GM18508 (cell line): ENCODE results near the gene ABLIM2.

Experiments
- ATAC-seq: cut with Tn5 transposase; IDR thresholded peaks from one replicate; pipeline ENCODE4 v1.9.1; 2021; ENCODE audit warnings: moderate number of reproducible peaks; ENCODE audit not compliant: insufficient read depth, unreplicated experiment

ABLIM2 gene

GRCh38 chr4:8038719-8039251 is 119.8 kb downstream of the ABLIM2 start:
- ATAC-seq = no peak

- ATAC-seq = no peak
These were observed 120.5 kb downstream of the ABLIM2 start for GRCh38 chr4:8038083-8038482.

GRCh38 chr4:8037150-8037769 is 121.4 kb downstream of the ABLIM2 start:
- ATAC-seq = no peak

- no peak for ATAC-seq
These were observed 123.2 kb downstream of the ABLIM2 start for GRCh38 chr4:8035371-8035780.

- no peak for ATAC-seq
These were observed 124.6 kb downstream of the ABLIM2 start for GRCh38 chr4:8033829-8034528.

- ATAC-seq = no peak
These were observed 125.4 kb downstream of the ABLIM2 start for GRCh38 chr4:8033067-8033755.

- ATAC-seq = no peak
These were observed 126.2 kb downstream of the ABLIM2 start for GRCh38 chr4:8032381-8032780.

GRCh38 chr4:8030121-8030781 is 128.4 kb downstream of the ABLIM2 start:
- ATAC-seq = no peak

GRCh38 chr4:8029689-8030088 is 128.9 kb downstream of the ABLIM2 start:
- no peak for ATAC-seq

GRCh38 chr4:8028884-8029568 is 129.6 kb downstream of the ABLIM2 start:
- ATAC-seq = no peak

- ATAC-seq = no peak
These were observed 130.2 kb downstream of the ABLIM2 start for GRCh38 chr4:8028368-8028767.

GRCh38 chr4:8026453-8026852 is 132.2 kb downstream of the ABLIM2 start:
- no peak for ATAC-seq

- no peak for ATAC-seq
These were observed 132.9 kb downstream of the ABLIM2 start for GRCh38 chr4:8025668-8026067.

GRCh38 chr4:8024073-8024786 is 134.4 kb downstream of the ABLIM2 start:
- no peak for ATAC-seq

- ATAC-seq = no peak
These were observed 134.9 kb downstream of the ABLIM2 start for GRCh38 chr4:8023696-8024033.

- ATAC-seq = no peak
These were observed 135.6 kb downstream of the ABLIM2 start for GRCh38 chr4:8022767-8023695.

GRCh38 chr4:8021796-8022195 is 136.8 kb downstream of the ABLIM2 start:
- no peak for ATAC-seq
